ENCODE measurements around the gene SHISA5.

SHISA5 gene

DNA sequence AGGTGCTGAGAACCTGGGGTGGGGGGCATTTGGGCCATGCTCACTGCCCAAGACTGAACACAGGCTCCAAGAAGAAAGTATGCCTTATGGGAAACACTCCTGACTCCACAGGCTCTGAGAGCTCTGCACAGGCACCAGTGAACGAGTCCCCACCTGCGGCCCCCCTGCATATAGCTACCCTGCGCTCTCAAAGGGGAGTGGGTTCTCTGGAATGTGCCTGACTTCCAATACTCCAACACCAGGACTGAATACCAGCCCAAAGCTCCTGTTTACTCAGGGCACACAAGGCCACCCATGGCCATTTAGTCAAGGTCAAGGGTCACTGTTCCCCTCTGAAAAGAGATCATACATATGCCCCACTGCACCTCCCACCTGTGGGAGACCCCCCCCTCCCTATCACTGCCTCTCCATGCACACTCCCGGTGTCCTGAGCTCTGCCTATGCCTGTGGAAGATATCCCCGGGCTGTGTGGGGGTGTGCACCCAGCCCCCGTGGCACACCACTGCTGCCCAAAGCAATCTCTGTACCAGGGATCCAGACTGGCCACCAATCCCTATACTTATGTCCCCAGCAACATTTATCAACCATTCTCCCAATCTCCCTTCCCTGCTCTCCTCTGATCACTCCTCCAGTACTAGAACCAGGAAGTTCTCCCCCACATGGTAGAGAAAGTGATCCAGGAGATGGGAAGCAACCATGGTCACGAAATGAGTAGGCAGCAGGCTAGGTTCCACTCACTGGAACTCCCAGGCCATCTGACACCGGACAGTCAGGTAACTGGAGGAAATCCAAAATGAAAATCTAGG is 72.5 kb downstream of the SHISA5 start:
- DNase-seq (ENCODE audit: low spot score) = peak; percentile 11

DNA sequence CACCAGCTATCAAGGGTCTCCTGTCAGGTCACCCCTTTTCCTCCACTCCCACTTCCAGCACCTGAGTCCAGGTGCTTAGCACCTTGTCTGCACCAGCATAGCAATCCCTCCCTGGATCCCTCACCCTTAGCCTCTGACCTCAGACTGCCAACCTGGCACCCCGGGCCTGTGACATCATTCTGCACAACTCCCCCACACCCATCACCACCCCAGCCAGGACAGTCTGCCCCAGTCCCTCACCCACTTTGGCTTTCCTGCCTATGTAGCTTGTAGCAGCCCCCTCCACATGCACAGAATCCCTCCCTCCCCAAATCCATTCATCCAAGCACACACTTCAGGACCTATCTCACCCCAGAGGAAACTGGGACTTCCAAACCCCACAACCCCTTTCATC is 73.3 kb downstream of the SHISA5 start:
- DNase-seq (ENCODE audit: low spot score) = no peak

- peak; percentile 78 for DNase-seq (ENCODE audit: low spot score)
Measured at GRCh38 chr3:48429960-48430707, 73.8 kb downstream of the SHISA5 start, which contains the start of gene PLXNB1. Gene PLXNB1 (minus strand): TSS chr3:48430086. CDS start chr3:48424611, 5,475 bp downstream.

DNA sequence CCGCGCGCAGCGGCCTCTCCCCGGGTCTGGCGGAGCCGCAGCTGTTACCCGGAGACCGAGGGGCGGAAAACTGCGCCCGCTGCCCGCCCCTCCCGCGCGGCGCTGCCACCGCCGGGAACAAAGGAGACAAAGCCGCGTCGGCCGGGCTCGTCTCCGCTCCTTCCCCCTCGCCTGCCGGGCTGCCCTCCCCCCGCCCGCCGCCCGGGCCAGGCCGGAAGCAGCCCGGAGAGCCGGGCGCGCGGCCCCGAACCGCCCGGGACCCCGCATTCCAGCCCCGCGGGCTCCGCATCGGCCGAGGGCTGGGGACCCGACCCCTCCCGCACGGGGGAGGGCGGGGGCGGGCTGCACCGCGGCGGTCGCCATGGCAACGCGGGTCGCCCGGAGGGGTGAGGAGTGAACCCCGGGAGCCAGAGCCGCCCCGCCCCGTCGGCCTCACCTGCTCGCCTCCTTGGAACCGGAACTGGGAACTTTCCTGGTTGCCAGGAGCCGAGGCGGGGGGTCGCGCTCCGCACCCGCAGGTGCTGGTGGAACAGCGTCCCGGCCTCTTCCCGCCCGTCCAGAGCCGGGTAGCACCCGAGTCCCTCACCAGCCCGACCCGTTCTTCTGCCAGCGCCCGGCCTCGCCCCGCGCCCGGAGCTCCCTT is 74.5 kb downstream of the SHISA5 start:
- DNase-seq (ENCODE audit: low spot score) = peak; percentile 81

GRCh38 chr3:48428572-48429316 is 75.2 kb downstream of the SHISA5 start:
- DNase-seq (ENCODE audit: low spot score) = peak; percentile 83

DNA sequence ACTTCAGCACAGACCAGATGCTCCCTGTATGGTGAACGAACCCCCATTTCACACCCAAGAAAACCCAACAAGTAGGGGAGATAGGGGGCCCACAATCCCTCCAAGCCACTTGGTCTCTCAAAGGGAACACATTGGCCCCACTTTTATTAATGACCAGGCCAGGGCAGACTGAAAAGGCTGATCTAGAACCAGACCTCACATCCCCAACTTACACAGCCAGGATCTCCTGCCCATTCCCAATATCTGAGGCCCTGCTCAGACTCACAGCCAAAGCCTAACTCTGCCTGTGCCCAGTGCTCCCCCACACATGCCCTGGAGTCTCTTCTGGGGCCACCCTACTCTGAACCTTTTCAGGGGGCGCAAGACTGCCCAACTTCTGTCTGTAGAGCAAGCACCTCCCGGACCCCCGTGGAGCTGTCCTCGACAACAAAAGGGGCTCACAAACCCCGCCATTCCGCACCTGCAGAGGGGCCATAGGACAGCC is 75.8 kb downstream of the SHISA5 start:
- DNase-seq (ENCODE audit: low spot score) = no peak

- peak; percentile 30 for DNase-seq (ENCODE audit: low spot score)
Measured at GRCh38 chr3:48427630-48427962, 76.4 kb downstream of the SHISA5 start.

DNA sequence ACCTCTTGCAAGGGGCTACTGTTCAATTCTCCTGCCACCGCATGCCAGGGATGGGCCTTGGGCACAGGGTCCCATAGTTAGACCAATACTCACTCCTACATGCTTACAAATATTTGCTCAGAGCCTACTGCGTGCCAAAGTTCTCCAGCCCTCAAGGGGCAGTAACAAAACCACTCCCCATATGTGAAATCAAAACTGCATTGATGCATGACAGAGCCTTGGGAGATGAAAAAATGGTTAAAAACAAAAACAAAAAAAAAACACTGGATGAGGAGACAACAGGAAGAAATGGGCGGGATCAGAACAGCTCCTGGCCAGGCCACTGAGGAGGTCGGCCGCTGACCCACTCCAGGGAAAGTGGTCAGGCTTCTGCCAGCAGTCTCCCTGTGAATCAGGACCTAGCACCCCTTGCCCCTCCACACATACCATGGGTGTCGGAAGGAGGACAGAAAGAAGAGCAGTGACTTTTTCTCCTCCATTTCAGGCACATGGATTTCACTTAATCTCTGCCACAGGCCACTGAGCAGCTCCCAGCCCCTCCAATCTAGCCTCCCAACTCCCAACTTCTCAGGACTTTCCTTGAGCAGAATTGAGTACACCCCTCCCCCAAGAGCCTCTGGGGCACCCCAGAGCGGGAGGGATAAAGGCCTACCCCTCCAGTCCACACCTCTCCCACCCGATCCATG is 76.9 kb downstream of the SHISA5 start:
- peak; percentile 62 for DNase-seq (ENCODE audit: low spot score)

GRCh38 chr3:48426401-48426909 is 77.5 kb downstream of the SHISA5 start:
- DNase-seq (ENCODE audit: low spot score) = no peak

DNA sequence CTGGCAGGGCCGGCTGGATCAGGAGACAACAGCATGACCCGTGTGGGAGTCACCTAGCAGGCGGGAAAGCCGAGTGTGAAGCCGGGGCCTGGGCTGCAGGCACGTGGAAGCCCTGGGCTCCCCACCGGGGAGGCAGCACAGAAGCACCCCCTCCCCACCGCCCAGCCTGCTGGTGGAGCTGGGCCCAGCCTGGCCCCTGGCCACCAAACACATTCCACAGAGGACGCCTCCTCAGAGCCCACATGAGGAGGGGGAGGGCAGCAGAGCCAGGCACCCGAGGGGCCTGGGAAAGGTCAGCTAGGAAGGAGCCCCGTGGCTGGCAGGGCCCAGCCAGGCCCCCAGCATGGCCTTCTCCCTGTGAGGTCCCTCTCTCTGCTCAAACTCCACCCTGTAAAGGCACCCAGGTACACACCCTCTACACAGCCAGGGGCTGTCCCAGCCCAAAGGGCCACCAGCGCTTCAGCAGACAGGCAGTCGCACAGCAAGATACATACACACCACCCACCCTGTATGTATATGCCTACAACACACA is 78.6 kb downstream of the SHISA5 start:
- DNase-seq (ENCODE audit: low spot score) = peak; percentile 34

- DNase-seq (ENCODE audit: low spot score) = no peak
Measured at GRCh38 chr3:48423883-48424695, 79.9 kb downstream of the SHISA5 start.

GRCh38 chr3:48423241-48423882 is 80.6 kb downstream of the SHISA5 start:
- DNase-seq (ENCODE audit: low spot score) = no peak

DNA sequence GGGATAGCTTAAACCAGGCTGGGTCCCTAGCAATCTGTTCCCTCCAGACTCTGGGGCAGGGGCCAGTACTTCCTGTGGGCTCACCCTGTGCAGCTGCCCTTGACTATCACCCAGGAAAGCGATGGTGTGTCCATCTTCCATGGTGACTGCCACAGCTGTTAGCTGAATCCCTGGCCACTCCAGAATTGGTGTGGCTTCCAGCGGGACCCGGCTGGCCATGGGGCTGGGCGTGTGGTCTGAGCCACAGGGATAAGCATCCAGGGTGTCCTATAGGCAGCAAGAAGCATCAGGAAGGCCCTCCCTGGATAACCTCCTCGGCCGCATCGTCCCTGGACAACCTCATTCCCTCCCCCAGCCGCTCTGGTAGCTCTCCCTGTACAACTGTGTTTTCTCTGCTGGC is 81.3 kb downstream of the SHISA5 start:
- no peak for DNase-seq (ENCODE audit: low spot score)

GRCh38 chr3:48422272-48422671 is 81.7 kb downstream of the SHISA5 start:
- no peak for DNase-seq (ENCODE audit: low spot score)

DNA sequence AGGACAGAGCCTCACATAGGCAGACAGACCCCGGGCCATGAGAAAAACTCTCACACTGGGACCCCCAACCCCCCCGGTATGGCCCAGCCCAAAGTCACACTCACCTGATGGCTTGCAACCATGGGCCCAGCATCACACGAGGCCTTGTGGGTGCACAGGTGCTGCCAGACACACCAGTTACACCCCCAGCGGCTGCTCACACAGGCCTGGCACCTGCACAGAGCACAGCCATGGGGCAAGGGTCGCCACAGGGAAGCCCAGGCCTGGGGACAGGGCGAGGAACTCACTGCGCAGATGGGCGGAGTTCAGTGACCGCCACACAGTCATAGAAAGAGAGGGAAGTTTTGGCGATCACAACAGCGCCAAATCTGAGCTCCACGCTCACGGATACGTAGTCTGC is 83.4 kb downstream of the SHISA5 start:
- DNase-seq (ENCODE audit: low spot score) = no peak

DNA sequence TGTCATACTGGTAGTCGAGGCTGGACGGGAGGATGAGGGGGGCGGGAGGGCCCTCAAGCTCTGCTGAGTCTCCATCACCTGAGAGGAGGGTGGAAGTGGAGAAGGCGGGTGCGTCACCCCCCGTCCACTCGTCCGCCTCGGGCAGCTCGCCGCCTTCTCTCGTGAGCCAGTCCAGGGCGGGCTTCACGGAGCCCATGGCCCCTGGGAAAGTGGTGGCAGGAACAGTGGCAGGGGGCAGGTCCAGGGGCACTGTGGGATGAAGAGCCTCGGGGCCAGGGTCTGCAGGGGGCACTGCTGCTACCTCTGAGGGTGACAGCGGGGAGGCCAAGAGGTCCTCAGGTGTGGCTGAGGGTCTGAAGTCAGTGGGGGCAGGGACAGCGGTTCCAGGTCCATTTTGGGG is 84.4 kb downstream of the SHISA5 start:
- DNase-seq (ENCODE audit: low spot score) = no peak

DNA sequence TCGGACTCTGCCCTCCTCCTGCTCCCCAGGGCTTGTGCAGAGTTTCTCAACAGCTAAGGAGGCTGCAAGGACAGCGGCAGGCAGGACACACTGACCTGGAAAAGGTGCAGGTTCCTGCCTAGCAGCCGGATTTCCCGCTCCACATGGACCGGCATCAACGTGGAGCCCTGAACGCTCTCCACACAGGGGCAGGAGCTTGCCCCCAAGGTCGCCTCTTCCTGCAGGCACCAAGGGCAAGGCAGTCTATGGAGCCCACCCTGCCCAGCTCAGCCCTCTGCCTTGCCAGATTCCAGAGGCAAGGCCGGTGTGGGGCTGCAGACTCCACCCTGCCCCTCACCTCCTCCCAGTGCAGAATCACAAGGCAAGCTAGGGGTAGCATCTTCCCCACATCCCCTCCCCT is 84.8 kb downstream of the SHISA5 start:
- no peak for DNase-seq (ENCODE audit: low spot score)

DNA sequence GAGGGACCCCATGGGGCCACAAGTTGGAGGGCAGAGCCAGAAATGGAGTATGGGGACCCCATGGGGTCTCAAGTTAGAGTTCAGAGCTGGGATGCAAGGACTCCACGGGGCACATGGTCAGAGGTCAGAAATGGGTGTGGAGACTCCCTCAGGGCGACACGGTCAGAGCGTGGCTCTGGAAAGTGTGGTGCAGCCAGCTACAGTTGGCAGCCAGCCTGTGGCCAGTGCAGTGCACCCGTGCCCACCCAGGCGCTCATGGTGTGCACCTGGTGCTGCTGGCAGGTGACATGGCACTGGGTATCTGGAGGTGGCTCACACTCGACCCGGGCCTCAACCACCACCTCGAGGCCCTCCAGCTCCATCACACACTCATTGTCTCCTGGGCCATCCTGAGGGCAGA is 85.3 kb downstream of the SHISA5 start:
- no peak for DNase-seq (ENCODE audit: low spot score)

- no peak for DNase-seq (ENCODE audit: low spot score)
Measured at GRCh38 chr3:48418140-48418539, 85.8 kb downstream of the SHISA5 start.

Measured in kidney tubule cell (primary cell).